GM18909 (cell line): ENCODE data around the gene CDC73.
"Not testable (repeated sequence)": the region's sequence is repeated elsewhere in the genome, so short reads cannot be mapped to it uniquely, and the experiment has no call there.

Experiments
- ATAC-seq: cut with Tn5 transposase; IDR thresholded peaks from one replicate; pipeline ENCODE4 v1.9.1; 2021; ENCODE audit warnings: mild to moderate bottlenecking; ENCODE audit not compliant: unreplicated experiment, poor library complexity

Gene CDC73

DNA sequence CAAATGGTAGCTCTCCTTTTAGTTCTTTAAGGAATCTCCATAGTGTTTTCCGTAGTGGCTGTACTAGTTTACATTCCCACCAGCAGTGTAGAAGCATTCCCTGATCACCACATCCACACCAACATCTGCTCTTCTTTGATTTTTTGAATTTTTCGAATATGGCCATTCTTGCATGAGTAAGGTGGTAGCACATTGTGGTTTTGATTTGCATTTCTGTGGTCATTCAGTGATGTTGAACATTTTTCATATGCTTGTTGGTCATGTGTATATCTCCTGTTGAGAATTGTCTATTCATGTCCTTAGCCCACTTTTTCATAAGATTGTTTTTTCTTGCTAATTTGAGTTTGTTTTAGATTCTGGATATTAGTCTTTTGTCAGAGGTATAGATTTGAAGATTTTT is 149.2 kb downstream of the CDC73 start:
- peak; percentile 99 for ATAC-seq

DNA sequence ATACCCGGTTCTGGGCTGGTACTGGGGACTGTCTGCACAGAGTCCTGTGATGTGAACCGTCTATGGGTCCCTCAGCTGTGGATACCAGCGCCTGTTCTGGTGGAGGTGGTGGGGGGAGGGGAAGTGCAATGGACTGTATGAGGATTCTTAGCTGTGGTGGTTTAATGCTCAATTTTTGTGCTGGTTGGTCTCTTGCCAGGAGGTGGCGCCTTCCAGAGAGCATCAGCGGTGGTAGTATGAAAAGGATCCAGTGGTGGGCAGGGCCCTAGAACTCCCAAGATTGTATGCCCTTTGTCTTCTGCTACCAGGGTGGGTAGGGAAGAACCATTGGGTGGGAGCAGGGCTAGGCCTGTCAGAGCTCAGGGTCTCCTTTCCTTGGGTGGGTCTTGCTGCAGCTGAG is 153.9 kb downstream of the CDC73 start:
- ATAC-seq = no peak

DNA sequence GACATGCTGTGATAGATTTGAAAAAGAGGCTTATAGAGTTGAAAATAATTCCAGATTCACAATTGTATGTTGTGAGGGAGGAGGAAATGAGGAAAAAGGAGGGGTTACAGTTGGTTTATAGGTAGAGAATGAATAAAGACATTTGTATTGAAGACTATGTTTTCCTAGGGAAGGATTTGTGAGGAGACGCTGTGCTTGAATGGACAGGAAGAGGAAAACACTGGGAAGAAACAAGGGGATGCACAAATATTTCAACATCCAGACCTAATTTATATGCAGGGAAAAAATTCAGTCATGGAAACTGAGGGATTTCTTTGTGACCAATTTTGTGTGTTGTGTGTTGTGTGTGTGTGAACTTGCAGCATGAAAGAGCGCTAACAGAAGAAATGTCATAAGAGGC is 157.1 kb downstream of the CDC73 start:
- ATAC-seq = no peak

DNA sequence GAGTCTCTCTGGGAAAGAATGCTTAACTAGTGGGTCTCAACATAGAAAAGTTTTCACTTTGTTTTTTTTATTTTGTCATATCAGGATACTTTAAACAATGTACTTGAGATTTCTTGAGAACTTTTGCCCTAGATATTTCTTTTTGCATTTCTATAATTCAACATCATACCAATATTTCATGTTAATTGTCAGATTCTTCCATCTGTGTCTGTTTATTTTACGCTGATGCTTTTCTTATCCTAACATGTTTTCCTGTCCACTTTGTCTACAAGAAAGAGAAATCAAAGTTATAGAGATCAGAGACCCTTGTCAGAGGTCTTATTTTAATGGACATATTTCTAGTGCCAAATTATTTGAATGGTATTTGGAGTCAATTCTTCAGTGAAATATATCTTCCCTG is 160.1 kb downstream of the CDC73 start:
- ATAC-seq = no peak

DNA sequence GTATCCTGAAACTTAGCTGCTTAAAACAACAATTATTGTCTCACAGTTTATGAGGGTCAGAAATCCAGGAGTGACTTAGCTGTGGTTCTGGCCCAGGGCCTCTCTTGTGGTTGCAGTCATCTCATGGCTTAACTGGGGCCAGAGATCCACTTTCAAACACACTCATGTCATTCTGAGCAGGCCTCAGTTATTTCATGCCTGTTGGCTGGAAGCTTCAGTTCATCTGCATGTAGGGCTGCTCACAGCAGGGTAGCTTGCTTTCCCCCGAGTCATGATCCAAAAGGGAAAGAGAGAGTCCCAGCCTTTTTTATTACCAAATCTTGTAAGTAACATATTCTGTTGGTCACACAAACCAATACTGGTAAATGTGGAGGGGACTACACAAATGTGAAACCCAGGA is 161.2 kb downstream of the CDC73 start:
- ATAC-seq = no peak

DNA sequence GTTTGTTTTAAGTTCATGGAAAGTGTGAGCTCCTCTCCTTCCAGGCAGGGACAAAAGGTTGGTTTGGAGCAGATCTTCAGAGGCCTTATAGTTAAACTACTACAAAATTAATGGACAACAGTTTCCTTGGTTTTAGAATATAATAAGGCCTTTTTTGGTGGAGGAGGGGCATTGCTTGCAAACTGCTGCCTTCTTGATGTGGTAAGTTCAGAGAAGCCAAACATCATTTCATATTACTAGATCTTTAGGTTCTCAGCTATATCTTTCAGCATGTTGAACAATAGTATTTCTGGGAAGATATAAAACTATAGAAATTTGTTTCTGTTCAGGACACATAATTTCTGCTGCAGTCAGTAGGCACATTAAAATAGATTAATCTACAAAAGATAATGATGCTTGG is 162.4 kb downstream of the CDC73 start:
- ATAC-seq = no peak

DNA sequence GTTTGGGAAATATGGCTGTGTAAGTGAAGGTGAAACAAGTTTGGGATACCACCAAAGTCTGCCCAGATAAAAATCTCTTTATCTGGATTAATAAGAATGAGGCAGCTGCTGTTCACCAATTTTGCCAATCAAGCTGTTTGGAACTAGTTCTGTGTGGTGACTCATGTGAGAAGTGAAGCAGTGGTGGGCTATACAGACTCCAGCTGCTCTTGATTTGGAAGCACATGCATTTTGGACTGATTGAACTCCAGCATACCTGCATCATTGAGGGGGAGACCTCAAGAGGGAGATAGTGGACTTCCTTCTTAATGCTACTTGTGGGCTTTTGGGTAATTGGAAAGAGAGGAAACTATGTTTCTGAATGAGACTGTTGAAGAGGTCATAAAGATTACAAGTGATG is 163.8 kb downstream of the CDC73 start:
- ATAC-seq = no peak

DNA sequence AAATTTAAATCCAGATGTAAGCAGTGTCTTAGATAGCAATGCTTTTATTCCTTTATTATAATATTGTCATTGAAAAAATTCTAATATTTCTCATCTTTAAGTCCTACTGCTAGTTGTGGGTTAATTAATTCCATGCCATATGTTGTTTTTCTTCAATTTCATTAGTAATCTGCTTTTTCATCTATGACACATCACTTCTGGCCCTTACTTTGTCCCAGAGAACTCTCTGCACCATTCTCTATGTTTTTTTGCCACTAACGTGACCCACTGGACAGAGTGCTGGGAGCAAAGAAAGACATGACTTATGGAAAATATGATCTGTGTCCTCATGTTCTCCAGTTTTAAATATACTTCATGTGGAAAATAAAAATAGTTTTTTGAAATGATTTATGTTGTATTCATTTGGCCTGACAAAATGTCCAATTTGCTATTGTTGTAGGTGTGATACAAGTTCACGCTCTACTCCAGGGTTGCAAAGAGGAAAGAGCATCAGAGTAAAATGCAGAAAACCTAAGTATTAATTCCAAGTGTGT is 166.8 kb downstream of the CDC73 start:
- ATAC-seq = not testable (repeated sequence)

DNA sequence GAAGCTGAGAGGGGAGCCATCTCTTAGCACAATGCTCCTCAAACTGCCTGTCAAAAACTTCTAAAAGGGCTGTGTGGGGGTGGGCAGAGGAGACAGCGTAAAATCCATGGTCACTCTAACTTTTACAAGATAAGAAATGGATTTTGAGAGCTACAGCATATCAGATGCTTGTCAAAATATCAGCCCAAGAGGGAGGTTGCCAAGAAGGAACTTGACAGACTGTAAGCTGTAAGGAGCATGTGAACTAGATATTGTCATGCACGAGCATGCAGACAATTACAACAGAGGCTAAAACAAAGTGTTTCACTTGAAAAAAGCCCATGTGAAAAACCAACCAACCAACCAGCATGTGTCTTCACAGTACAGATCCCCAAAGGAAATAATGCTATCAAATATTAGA is 171.9 kb downstream of the CDC73 start:
- no peak for ATAC-seq

DNA sequence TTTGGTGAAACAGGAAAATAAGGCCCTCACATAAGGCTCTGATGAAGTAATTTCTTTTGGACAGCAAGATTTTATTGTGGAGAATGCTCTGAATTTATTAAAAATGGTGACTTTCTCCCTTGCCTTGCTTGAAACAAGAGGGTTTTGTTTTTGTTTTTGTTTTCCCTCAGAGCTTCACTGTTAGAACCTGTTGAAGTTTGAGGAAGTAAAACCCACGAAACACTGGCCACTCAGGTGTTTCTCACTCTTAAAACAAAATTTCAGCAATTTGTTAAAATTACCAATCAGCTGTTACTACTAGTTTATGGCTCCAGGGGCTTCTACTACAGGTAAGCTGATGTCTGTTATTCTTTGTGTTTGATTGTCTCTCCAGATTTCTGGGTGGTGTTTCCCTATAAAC is 177.2 kb downstream of the CDC73 start:
- ATAC-seq = peak; percentile 69

DNA sequence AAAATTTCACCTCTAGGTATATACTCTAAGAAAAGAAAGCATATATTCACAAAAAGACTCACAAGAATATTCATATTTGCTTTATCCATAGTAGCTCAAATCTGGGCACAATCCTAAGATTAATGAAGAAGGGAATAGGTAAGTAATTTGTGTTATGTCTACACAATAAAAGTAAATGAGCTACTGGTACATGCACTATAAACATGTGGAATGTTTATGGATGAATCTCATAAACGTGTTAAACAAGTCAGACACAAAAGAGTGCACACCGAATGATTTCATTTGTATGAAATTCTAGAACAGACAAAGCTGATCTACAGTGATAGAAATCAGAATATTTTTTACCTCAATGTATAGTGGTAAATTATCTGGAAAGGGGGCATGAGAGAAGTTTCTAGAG is 179.9 kb downstream of the CDC73 start:
- no peak for ATAC-seq

DNA sequence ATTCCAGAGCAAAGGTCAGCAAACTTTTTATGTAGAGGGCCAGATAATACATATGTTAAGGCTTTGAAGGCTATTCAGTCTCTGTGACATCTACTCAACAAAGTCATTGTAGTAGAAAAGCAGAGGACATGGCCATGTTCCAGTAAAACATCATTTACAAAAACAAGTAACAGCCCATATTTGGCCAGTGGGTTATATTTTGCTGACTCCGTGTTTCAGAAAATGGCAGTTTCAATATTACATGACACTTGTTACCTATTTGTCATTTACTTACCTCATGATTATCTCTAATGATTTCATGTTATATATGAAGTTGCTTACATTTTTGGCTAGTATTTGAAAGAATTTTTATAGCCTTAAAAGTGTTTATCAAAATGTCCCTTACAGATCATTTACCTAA is 182.0 kb downstream of the CDC73 start:
- ATAC-seq = no peak
